ENCODE results near the gene TMPO. TPM values are rescaled to one million over a fixed set of nuclear protein-coding genes. Genes with fewer than 3 reads are reported as not detected.
A peak's percentile ranks its signal among the peaks of the same experiment; 100 is the strongest.

Gene TMPO, protein sequence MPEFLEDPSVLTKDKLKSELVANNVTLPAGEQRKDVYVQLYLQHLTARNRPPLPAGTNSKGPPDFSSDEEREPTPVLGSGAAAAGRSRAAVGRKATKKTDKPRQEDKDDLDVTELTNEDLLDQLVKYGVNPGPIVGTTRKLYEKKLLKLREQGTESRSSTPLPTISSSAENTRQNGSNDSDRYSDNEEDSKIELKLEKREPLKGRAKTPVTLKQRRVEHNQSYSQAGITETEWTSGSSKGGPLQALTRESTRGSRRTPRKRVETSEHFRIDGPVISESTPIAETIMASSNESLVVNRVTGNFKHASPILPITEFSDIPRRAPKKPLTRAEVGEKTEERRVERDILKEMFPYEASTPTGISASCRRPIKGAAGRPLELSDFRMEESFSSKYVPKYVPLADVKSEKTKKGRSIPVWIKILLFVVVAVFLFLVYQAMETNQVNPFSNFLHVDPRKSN
- total RNA-seq = 100 to 1,000 TPM in 2 of 6 donors, 10 to 100 TPM in 4; 40.0 to 124 (median 67.4) TPM

DNA sequence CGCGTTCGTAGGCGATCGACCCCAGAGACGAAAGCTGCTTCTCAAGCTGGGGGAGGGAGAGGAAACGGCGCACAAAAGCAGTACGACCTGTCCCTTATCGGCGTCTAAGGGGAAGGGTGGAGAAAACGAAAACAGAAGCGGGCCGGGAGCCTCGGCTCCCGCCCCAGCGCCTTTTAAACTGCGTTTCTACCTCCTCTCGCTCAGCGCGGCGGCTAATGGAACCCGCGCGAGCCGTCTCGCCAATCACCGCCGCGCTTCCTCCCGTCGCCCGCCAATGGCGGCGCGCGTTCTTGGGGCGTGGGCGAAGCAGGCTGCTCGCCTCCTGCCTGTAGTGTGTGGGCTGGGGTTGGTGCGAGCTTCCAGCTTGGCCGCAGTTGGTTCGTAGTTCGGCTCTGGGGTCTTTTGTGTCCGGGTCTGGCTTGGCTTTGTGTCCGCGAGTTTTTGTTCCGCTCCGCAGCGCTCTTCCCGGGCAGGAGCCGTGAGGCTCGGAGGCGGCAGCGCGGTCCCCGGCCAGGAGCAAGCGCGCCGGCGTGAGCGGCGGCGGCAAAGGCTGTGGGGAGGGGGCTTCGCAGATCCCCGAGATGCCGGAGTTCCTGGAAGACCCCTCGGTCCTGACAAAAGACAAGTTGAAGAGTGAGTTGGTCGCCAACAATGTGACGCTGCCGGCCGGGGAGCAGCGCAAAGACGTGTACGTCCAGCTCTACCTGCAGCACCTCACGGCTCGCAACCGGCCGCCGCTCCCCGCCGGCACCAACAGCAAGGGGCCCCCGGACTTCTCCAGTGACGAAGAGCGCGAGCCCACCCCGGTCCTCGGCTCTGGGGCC is at the start of gene TMPO:
TMPO (plus strand) TSS at position 304 of the 824 bp plus-strand sequence; CDS start at position 582, 278 bp downstream.
- TF ChIP-seq POLR2A (IDR thresholded peaks at IDR 0.05) (peak in 3 of 4 donors; percentile 75 to 97 (median 96)), EP300 (IDR thresholded peaks at IDR 0.05) (no peak), POLR2AphosphoS5 (IDR thresholded peaks at IDR 0.05) (peak; percentile 80 to 91)
- TF ChIP-seq, protein P1, sequence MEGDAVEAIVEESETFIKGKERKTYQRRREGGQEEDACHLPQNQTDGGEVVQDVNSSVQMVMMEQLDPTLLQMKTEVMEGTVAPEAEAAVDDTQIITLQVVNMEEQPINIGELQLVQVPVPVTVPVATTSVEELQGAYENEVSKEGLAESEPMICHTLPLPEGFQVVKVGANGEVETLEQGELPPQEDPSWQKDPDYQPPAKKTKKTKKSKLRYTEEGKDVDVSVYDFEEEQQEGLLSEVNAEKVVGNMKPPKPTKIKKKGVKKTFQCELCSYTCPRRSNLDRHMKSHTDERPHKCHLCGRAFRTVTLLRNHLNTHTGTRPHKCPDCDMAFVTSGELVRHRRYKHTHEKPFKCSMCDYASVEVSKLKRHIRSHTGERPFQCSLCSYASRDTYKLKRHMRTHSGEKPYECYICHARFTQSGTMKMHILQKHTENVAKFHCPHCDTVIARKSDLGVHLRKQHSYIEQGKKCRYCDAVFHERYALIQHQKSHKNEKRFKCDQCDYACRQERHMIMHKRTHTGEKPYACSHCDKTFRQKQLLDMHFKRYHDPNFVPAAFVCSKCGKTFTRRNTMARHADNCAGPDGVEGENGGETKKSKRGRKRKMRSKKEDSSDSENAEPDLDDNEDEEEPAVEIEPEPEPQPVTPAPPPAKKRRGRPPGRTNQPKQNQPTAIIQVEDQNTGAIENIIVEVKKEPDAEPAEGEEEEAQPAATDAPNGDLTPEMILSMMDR (IDR thresholded peaks at IDR 0.05) = peak in 1 of 6 experiments; percentile 36
- Histone ChIP-seq H3K36me3 (no peaks in the 10 kb centered on the region), H3K4me3 (peak within 1 kb of the TSS; percentile 85 to 95 (median 92)), H3K27ac (peak within 1 kb of the TSS; percentile 92 to 98 (median 98)), H3K9me3 (no peaks in the 10 kb centered on the region), H3K4me1 (peaks cover 30 to 36% (median 34%) of the 10 kb centered on the region in 4 donors), H3K27me3 (no peaks in the 10 kb centered on the region)
- ATAC-seq (ENCODE audit: low FRiP score in 2 of 2) (peak; percentile 99), DNase-seq (peak; percentile 89 to 100)
- WGBS, 2 donors = 0 to 1% methylated on average over 15 to 56 of the region's 88 CpGs

DNA sequence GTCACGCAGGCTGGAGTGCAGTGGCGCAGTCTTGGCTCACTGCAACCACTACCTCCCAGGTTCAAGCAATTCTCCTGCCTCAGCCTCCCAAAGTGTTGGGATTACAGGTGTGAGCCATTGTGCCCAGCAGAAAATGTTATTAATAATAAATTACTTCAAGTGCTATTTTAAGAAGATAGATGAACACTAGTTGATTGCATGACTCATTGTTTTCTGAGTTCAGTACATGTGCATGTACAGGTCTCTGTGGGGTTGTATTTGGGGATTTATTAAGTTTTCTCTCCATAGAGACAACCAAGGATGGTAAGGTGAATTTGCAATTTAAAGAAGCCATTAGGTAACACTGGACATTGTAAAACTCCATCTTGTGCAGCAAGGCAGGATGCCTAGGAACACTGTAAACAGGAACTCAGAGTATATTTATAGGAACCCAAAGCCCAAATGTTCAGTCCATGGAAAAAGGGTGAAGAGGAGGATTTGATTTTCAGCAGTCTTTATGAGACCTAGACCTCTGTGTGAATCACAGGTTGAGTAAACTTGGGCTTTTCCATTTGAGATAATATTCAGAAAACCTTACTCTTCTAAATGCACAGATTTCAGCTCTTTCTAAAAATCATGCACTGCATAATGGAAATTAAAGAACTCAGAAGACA is 49.3 kb upstream of the TMPO start:
- 89 to 92% methylated on average over 2 of the region's 2 CpGs for WGBS, 2 donors

DNA sequence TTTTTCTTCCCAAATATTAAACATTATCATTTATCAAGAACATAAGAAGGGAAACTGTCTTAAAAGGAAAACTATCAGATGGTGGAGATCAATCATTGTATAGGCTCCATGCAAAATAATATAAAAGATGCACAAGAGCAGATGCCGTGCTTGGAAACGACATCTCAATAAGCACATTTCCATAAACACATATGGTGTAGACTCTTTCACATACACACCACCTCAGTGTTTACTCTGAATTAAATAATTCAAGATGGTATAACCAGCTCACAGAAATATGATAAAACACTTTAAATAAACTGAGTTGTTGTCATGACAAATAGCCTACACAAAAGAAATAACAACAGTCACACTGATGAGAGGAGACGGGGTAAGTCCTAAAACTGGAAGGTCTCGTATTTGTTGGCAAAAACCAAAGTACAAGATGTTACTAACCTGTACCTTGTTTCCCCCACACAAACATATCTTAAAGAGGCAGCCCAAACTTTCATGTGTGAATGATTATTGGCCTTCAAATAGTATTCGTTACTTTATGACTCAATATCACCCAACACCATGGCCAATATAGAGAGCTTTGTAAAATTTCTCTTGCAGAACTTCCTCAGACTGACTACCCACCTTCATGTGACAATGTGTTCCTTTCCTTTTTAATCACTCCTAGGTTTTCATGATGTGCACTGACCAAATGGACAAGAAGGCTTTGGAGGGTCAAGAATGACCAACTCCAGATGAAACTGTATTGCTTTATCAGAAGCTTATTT is 48.6 kb upstream of the TMPO start:
- WGBS, 2 donors = 83 to 87% methylated on average over 5 of the region's 5 CpGs
- DNase-seq (no peak), ATAC-seq (ENCODE audit: low FRiP score in 2 of 2) (no peak)
- no peaks in the 10 kb centered on the region for H3K36me3 ChIP-seq
- TF ChIP-seq, protein P1 (IDR thresholded peaks at IDR 0.05) = no peak
- no peak for TF ChIP-seq POLR2AphosphoS5 (IDR thresholded peaks at IDR 0.05)
- TF ChIP-seq EP300 (IDR thresholded peaks at IDR 0.05) = no peak
- TF ChIP-seq POLR2A (IDR thresholded peaks at IDR 0.05) = no peak
- peaks cover 0 to 10% (median 8%) of the 10 kb centered on the region in 4 donors for H3K4me1 ChIP-seq
- no peaks in the 10 kb centered on the region for H3K27me3 ChIP-seq
- H3K4me3 ChIP-seq = no peak overlapping the region
- H3K27ac ChIP-seq = no peak overlapping the region
- H3K9me3 ChIP-seq = no peaks in the 10 kb centered on the region

More for the DNA sequence above, 49.3 kb upstream of the TMPO start:
- H3K9me3 ChIP-seq = no peaks in the 10 kb centered on the region
- peaks cover 0 to 10% (median 8%) of the 10 kb centered on the region in 4 donors for H3K4me1 ChIP-seq
- no peak for DNase-seq
- H3K36me3 ChIP-seq = no peaks in the 10 kb centered on the region
- no peaks in the 10 kb centered on the region for H3K27me3 ChIP-seq
- H3K4me3 ChIP-seq = no peak overlapping the region
- no peak for ATAC-seq (ENCODE audit: low FRiP score in 2 of 2)
- H3K27ac ChIP-seq = no peak overlapping the region
- TF ChIP-seq POLR2A (IDR thresholded peaks at IDR 0.05) (no peak), EP300 (IDR thresholded peaks at IDR 0.05) (no peak), POLR2AphosphoS5 (IDR thresholded peaks at IDR 0.05) (no peak)
- TF ChIP-seq, protein P1 (IDR thresholded peaks at IDR 0.05) = no peak

DNA sequence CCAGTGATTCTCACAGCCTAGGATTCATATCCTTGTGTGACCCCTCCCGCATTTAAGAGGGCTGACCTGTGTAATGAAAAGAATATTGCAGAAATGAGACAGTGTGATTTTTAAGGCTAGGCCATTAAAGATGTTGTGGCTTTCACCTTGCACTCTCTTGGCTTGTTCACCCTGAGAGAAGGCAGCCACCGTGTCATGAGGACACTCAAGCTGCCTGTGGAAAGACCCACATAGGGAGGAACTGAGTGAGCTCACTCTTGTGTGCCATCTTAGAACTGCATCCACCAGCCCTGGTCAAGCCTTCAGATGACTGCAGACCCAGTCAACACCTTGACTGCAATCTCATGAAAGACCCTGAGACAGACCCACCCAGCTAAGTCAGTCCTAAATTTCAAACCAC is 46.3 kb upstream of the TMPO start:
- Histone ChIP-seq H3K4me3 (no peak overlapping the region), H3K9me3 (no peaks in the 10 kb centered on the region), H3K27ac (no peak overlapping the region), H3K27me3 (no peaks in the 10 kb centered on the region), H3K4me1 (peaks cover 0 to 10% (median 8%) of the 10 kb centered on the region in 4 donors), H3K36me3 (no peaks in the 10 kb centered on the region)
- WGBS, 2 donors = 82 to 95% methylated on average over 2 of the region's 2 CpGs
- ATAC-seq (ENCODE audit: low FRiP score in 2 of 2) (no peak), DNase-seq (no peak)
- TF ChIP-seq POLR2AphosphoS5 (IDR thresholded peaks at IDR 0.05) (no peak), POLR2A (IDR thresholded peaks at IDR 0.05) (no peak), EP300 (IDR thresholded peaks at IDR 0.05) (no peak)
- TF ChIP-seq, protein P1 (IDR thresholded peaks at IDR 0.05) = no peak
